Epithelial cell of proximal tubule (primary cell): ENCODE data around the gene ZNF223. TPM values are rescaled to one million over a fixed set of nuclear protein-coding genes. Genes with fewer than 3 reads are reported as not detected.

Experiments used
- DNase-seq: peaks from one replicate; pipeline ENCODE4 v3.0.0-alpha.2; 2011; ENCODE audit warnings: low read depth
- H3K4me3 ChIP-seq: 2 replicates; pipeline ENCODE4 v1.5.1; 2011; ENCODE audit warnings: low read depth, mild to moderate bottlenecking, low read length
- total RNA-seq: library from RNA; depleted of rRNA; stranded (reverse); fragments of >200 nt; gene quantifications from 2 replicates; pipeline ENCODE4 v1.2.3, GENCODE V29; 2015
- TF ChIP-seq, protein P1 (sequence below): conservative IDR thresholded peaks from 2 replicates; pipeline ENCODE4 v1.5.1; 2012; ENCODE audit warnings: low read depth, mild to moderate bottlenecking, low read length

Gene ZNF223
- total RNA-seq, 1 donor from 2014 or later, result 3.3 TPM

- DNase-seq, result no peak
- H3K4me3 ChIP-seq, result no peak overlapping the region
- TF ChIP-seq, protein P1, sequence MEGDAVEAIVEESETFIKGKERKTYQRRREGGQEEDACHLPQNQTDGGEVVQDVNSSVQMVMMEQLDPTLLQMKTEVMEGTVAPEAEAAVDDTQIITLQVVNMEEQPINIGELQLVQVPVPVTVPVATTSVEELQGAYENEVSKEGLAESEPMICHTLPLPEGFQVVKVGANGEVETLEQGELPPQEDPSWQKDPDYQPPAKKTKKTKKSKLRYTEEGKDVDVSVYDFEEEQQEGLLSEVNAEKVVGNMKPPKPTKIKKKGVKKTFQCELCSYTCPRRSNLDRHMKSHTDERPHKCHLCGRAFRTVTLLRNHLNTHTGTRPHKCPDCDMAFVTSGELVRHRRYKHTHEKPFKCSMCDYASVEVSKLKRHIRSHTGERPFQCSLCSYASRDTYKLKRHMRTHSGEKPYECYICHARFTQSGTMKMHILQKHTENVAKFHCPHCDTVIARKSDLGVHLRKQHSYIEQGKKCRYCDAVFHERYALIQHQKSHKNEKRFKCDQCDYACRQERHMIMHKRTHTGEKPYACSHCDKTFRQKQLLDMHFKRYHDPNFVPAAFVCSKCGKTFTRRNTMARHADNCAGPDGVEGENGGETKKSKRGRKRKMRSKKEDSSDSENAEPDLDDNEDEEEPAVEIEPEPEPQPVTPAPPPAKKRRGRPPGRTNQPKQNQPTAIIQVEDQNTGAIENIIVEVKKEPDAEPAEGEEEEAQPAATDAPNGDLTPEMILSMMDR, result no peak
Observed at GRCh38 chr19:44042147-44042546, 9.7 kb upstream of the ZNF223 start.

DNA sequence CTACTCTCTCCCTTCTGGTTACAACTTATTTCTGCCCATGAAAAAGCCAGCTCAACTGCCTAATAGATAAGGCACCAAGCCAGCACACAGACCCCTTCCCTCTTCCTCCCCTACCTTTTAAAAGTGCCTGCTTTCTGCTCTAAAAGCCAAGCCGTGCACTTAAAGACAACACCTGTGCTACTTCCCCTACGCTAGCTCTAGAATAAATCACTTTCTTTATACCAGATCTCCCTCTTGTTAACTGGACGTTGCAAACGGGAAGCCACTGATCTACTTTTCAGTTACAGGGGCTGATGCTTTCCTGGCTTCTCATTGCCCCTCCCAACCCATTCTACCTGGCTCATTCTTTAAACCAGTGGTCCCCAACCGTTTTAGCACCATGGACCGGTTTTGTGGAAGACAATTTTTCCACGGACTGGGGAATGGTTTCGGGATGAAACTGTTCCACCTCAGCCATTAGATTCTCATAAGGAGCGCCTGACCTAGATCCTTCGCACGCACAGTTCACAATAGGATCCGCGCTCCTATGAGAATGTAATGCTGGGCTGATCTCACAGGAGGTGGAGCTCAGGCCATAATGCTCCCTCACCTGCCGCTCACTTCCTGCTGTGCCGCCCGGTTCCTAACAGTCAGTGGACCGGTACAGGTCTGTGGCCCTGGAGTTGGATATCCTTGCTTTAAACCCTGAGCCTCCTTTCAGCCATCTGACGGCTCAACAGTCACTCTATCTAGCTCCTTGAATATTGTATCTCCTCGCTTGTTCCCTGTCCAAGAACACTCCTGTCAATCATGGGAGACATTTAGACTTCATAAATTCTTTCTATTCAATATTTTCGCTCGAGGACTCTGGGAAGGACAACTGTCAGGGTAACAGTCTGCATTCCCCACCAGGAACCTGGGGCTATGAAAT lies 841 bp upstream of the ZNF223 start:
- TF ChIP-seq, protein P1, result no peak
- peak overlapping the region; percentile 92 for H3K4me3 ChIP-seq
- DNase-seq, result no peak

- DNase-seq, result no peak
- TF ChIP-seq, protein P1, result no peak
- no peak overlapping the region for H3K4me3 ChIP-seq
Observed at GRCh38 chr19:44055870-44056269, 4.0 kb downstream of the ZNF223 start.

DNA sequence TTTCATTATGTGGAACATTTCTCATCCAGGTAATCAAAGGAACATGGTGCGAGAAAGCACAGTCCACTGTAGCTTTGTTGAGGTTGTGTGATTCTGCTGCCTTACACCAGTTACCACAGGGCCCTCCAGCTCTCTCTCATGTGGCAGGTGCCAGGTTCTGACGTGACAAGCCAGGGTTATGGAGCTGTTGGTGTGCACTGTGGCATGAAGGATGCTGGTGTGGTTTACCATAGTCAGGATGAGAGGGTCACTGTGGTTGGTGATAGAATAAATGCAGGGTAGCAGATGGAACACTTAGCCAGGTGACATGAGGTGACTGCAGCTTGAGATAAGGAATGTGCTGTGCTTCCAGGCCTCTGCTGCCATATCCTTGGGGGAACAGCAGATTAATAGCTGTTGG lies 7.4 kb downstream of the ZNF223 start:
- TF ChIP-seq, protein P1, result no peak
- DNase-seq, result no peak
- no peak overlapping the region for H3K4me3 ChIP-seq

GRCh38 chr19:44061038-44061437 lies 9.2 kb downstream of the ZNF223 start:
- DNase-seq, result no peak
- TF ChIP-seq, protein P1, result no peak
- no peak overlapping the region for H3K4me3 ChIP-seq

GRCh38 chr19:44066305-44066704 lies 14.5 kb downstream of the ZNF223 start:
- no peak for DNase-seq

More at GRCh38 chr19:44066305-44066704, 14.5 kb downstream of the ZNF223 start:
- TF ChIP-seq, protein P1, result no peak
- H3K4me3 ChIP-seq, result no peak overlapping the region
